SJSA1 (cell line): ENCODE results near the gene ACBD6. TPM values are rescaled to one million over a fixed set of nuclear protein-coding genes. Genes with fewer than 3 reads are reported as not detected.
A peak's percentile ranks its signal among the peaks of the same experiment; 100 is the strongest.

Source experiments
- DNase-seq, 2 experiments: peaks; one replicate each; pipeline ENCODE4 v3.0.0-alpha.2; 2015 to 2020; ENCODE audit warnings: low spot score in 2 of 2, low read depth in 1 of 2
- H3K27ac ChIP-seq: fragments of 250-450 bp; sonication (Bioruptor Pico); 2 replicates; pipeline ENCODE4 v1.5.1; 2020; ENCODE audit warnings: mild to moderate bottlenecking, moderate library complexity
- H3K27me3 ChIP-seq: fragments of 250-450 bp; sonication (Bioruptor Pico); replicated peaks from 2 replicates; pipeline ENCODE4 v1.5.1; 2020; ENCODE audit warnings: mild to moderate bottlenecking, moderate library complexity
- H3K36me3 ChIP-seq: fragments of 250-450 bp; sonication (Bioruptor Pico); 2 replicates; pipeline ENCODE4 v1.5.1; 2020; ENCODE audit warnings: mild to moderate bottlenecking
- H3K4me1 ChIP-seq: fragments of 250-450 bp; sonication (Bioruptor Pico); replicated peaks from 2 replicates; pipeline ENCODE4 v1.6.1; 2021; ENCODE audit warnings: mild to moderate bottlenecking
- H3K4me3 ChIP-seq: fragments of 250-450 bp; sonication (Bioruptor Pico); 2 replicates; pipeline ENCODE4 v1.5.1; 2020; ENCODE audit warnings: mild to moderate bottlenecking
- H3K9me3 ChIP-seq: fragments of 250-450 bp; sonication (Bioruptor Pico); replicated peaks from 2 replicates; pipeline ENCODE4 v1.5.1; 2020; ENCODE audit warnings: mild to moderate bottlenecking
- total RNA-seq: library from RNA; depleted of rRNA; stranded (reverse); fragments of >200 nt; shearing (Covaris generic); gene quantifications from 2 replicates; pipeline ENCODE4 v1.2.3, GENCODE V29; 2014

The ACBD6 gene
- total RNA-seq, 1 experiment from 2014 or later, result 71.7 TPM

DNA sequence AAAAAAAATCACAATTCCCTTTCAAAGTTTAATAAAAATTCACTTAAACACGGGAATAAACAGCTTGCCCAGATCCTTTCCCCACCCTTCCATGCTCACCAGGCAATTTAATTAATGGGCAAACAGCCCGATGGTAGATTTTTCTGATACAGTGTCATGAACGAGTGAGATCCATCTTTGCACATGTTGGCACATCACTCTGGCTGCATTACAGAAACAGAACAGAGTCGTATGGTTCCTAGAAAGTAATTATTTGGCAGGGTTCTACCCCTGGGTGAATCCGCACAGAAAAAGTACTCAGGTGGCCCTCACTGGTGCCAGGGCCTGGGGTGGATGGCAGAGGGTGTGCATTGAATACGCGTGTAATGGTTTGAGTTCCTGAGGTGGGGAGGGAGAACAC is 31.8 kb upstream of the ACBD6 start:
- H3K27me3 ChIP-seq, result no peaks in the 10 kb centered on the region
- no peak for DNase-seq
- peaks cover 11% of the 10 kb centered on the region for H3K4me1 ChIP-seq
- H3K9me3 ChIP-seq, result no peaks in the 10 kb centered on the region
- H3K36me3 ChIP-seq, result no peaks in the 10 kb centered on the region
- H3K4me3 ChIP-seq, result no peak overlapping the region
- H3K27ac ChIP-seq, result no peak overlapping the region

DNA sequence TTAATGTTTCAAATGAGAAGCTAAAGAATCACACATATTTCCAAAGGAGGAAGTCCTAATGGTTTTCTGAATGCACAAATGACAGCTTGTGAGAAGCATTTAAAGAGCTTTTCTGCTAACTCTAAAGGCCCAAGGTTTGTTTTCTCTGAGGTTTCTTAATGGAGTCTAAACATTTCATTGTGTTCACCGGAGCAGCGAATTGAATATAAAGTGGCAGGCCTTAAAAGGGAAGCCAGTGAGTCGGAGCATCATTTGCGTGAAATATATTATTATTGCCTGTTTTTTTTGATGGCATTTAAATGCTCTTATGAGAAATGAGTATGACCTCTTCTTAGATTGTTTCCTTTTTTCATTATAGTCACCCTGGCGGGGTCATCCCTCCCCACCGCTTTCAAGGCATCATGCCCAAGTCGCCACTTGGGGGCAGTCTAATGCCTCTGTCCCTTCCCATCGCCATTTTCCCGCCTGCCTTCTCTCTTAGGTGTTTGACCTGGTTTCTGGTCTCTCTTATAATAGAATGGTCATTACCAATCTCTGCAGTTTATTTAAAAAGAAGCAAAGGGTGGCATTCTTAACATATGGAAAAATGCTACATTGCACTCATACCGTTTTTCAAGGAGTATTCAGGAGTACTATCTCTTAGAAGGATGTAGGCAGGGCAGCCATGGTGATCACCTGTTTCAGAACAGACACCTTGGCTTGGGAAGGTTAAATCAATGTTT is 31.1 kb upstream of the ACBD6 start:
- H3K9me3 ChIP-seq, result no peaks in the 10 kb centered on the region
- no peak overlapping the region for H3K27ac ChIP-seq
- H3K4me3 ChIP-seq, result no peak overlapping the region
- H3K27me3 ChIP-seq, result no peaks in the 10 kb centered on the region
- DNase-seq, result peak; percentile 27 to 56
- H3K4me1 ChIP-seq, result peaks cover 11% of the 10 kb centered on the region
- H3K36me3 ChIP-seq, result no peaks in the 10 kb centered on the region

DNA sequence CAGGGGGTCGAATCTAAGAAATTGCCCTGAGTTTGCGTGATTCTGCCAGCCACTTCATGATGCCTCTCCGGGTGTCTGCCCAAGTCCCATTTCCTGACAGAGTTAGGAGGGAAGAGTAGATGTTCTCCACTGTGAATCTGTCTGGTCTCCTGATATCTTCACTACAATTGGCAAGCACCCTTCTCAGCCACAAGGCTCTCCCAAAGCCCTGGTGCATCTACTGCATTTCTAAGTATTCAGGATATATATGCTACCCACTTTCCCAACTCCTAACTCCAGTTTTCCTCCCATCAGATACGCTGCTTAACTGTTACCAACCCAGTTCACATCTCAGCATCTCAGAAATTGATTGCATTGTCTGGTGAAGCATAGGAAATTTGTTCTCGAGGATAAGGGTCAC is 30.5 kb upstream of the ACBD6 start:
- no peak overlapping the region for H3K4me3 ChIP-seq
- H3K4me1 ChIP-seq, result peaks cover 11% of the 10 kb centered on the region
- no peak overlapping the region for H3K27ac ChIP-seq
- no peaks in the 10 kb centered on the region for H3K9me3 ChIP-seq
- H3K27me3 ChIP-seq, result no peaks in the 10 kb centered on the region
- H3K36me3 ChIP-seq, result no peaks in the 10 kb centered on the region
- no peak for DNase-seq

DNA sequence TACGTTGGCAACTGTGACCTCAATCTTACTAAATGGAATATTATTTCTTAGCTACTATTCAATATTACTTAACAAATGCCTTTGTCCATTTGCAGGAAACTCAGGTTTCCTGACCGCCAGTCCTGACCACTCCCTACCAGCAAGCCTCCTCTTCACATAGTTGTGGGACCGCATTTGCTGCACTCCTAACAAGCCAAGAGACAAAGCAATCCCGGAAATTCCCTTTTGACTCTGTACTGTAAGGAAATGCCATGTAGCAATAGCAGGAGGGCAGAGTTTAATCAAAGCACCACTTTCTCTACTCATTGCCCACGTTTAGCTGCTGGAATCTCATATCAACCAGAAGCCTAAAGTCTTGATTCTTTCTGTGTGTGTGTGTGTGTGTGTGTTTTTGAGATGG is 28.1 kb upstream of the ACBD6 start:
- no peaks in the 10 kb centered on the region for H3K36me3 ChIP-seq
- H3K27ac ChIP-seq, result peak overlapping the region; percentile 51
- no peak overlapping the region for H3K4me3 ChIP-seq
- no peaks in the 10 kb centered on the region for H3K9me3 ChIP-seq
- H3K4me1 ChIP-seq, result peaks cover 22% of the 10 kb centered on the region
- DNase-seq, result peak; percentile 69 to 76
- H3K27me3 ChIP-seq, result no peaks in the 10 kb centered on the region

DNA sequence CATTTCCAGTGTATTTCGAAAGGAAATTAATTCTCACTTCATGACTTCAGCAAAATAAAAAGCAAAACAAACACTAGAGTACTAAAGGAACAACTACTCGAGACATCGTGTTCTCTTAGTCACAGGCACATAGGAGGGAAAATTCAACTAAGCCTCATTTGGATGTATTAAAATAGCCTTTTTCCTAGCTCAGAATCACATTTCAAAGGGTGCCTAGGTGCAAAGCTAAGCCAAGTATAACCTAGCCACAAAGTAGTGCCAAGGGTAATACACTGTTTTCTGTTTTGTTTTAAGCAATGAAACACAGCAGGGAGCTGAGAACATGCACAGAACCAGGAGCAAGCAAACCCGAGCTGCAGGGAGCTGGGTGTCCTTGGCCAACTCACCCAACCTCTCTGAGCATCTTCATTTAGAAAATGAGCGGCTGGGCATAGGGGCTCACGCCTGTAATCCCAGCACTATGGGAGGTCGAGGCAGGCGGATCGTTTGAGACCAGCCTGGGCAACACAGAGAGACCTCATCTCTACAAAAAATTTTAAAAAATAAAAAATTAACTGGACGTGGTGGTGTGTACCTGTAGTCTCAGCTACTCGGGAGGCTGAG is 26.6 kb upstream of the ACBD6 start:
- Histone ChIP-seq H3K4me1 (peaks cover 22% of the 10 kb centered on the region), H3K27me3 (no peaks in the 10 kb centered on the region), H3K4me3 (no peak overlapping the region), H3K27ac (no peak overlapping the region), H3K36me3 (no peaks in the 10 kb centered on the region), H3K9me3 (no peaks in the 10 kb centered on the region)
- no peak for DNase-seq

DNA sequence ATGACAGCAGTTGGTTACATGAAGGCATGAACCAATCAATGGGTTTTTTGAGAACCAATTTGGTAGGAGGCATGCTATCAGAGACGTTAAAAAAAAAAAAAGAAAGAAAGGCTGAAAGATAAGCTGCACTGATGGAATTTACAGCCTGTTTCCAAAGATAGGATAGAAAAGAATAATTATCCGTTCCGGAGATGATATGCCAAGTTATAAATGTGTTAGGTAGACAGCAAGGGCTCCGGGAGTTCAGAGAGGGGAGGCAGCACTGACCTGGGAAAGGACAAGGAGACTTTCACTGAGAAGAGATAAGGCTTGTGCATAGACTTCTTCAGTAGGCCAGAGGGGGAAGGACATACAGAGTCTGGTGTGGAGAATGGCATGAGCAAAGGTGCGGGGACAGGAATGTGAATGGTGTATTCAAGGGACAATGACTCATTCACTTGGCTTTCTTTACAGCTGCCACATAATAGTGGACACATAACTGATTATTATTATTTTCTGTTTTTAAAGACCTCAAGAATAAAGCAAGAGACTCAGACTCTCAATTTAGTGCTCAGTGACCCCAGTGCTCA is 24.8 kb upstream of the ACBD6 start:
- DNase-seq, result peak in 1 of 2 experiments; percentile 69
- Histone ChIP-seq H3K27ac (no peak overlapping the region), H3K27me3 (no peaks in the 10 kb centered on the region), H3K4me1 (peaks cover 22% of the 10 kb centered on the region), H3K9me3 (no peaks in the 10 kb centered on the region), H3K36me3 (no peaks in the 10 kb centered on the region), H3K4me3 (no peak overlapping the region)

DNA sequence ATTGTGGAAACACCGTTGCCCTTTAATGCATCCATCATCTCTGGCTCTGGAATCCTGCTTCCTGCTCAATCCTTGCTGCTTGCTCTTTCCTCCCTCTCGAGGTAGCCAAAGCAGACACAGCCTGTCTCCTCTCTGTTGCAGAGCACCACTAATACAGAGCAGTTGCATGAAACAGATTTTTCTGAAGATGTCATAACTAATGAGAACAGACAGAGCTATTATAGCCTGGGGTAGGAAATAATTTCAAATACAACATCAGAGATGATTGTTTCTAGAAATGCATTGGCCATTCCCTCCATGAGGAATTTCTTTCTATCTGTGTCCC is 23.3 kb upstream of the ACBD6 start:
- Histone ChIP-seq H3K27ac (no peak overlapping the region), H3K27me3 (no peaks in the 10 kb centered on the region), H3K4me3 (no peak overlapping the region), H3K36me3 (no peaks in the 10 kb centered on the region), H3K9me3 (no peaks in the 10 kb centered on the region), H3K4me1 (peaks cover 19% of the 10 kb centered on the region)
- no peak for DNase-seq

DNA sequence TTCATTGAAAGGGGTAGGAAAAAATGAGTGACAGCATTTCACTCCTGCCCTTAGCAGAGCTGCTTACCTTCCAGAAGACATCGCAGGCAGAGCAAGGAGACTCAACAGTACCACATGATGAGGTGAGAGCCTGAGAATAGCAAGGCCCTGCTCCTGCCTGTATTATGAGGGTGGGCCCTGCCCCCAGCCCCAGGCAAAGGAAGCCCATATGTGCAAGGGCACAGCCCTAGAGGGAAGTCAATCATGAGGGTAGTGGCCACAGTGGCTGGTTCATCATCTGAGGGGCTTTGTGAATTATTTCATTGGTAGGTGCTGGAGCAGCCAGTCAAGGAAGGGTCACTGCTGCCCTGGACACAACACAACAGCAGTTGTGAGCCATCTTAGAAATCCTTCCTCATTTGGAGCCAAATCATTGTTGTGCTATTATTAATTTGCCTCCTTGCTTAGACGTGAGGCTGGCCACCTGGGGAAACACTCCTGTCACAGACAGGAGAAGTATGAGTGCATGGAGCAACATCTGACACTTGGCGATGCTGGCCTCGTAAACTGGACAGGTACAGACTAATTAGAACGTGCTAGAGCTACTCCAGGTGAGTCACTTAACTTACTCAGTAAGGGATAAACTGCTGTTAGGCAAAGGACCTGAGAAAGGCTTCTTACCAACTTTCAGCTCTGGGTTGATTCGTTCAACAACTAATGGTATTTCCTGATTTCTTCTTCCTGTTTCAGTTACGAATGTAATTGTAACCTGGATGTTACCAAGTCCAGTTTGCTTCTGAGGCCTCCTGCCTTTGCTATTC is 22.7 kb upstream of the ACBD6 start:
- H3K27ac ChIP-seq, result no peak overlapping the region
- H3K9me3 ChIP-seq, result no peaks in the 10 kb centered on the region
- peaks cover 13% of the 10 kb centered on the region for H3K4me1 ChIP-seq
- no peak for DNase-seq
- no peaks in the 10 kb centered on the region for H3K27me3 ChIP-seq
- H3K36me3 ChIP-seq, result no peaks in the 10 kb centered on the region
- H3K4me3 ChIP-seq, result no peak overlapping the region

DNA sequence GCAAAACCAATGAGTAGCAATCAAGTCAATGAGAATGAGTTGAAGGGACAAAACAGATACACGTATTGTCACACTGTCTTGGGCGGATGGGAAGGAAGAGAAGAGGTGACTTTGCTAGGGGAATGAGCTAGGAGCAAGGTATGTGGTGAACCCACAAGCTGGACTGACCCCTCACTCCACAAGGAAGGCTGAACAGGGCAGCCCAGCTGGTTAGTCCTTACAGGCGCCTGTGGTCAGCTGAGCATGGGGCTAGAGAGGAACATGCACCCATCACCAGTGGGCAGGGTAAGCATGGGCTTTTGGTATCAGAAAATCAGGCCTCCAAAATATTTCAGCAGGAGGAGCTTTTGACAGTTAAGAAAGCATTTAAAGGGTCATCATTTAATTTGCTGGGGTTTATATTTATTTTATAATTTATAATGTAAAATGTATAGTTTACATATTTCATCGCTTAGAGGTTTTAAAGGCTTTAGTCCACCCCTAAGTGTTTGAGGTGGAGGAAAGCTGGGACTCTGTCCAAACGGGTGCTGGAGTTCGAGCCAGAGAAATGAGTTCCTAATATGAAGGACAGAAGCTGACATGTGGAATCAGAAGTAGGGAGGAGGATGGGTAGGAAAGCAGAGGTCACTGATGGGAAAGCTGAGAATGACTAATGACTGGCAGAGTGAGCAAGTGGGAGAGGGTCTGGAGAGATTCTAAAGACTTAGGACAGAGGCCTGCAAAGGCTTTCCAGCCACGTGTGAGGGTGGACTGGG is 22.0 kb upstream of the ACBD6 start:
- H3K27me3 ChIP-seq, result no peaks in the 10 kb centered on the region
- peaks cover 11% of the 10 kb centered on the region for H3K4me1 ChIP-seq
- no peak overlapping the region for H3K27ac ChIP-seq
- no peak for DNase-seq
- no peak overlapping the region for H3K4me3 ChIP-seq
- no peaks in the 10 kb centered on the region for H3K9me3 ChIP-seq
- H3K36me3 ChIP-seq, result no peaks in the 10 kb centered on the region

DNA sequence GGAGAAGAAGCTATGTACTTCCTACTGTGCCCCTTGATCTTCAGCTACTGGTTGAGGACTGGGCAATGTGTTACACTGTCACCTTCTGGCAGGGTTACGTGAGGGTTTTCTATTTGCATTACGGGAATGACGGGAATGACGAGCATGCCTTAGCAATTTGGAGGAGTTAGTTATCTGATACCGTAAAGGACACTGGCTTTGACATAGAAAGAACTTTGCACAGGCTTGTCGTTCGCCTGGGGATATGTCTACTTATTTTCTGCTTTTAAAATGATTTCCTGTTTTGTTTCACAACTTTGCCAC is 19.8 kb upstream of the ACBD6 start:
- Histone ChIP-seq H3K27ac (no peak overlapping the region), H3K4me1 (peaks cover 4% of the 10 kb centered on the region), H3K4me3 (no peak overlapping the region), H3K36me3 (no peaks in the 10 kb centered on the region), H3K27me3 (no peaks in the 10 kb centered on the region), H3K9me3 (no peaks in the 10 kb centered on the region)
- no peak for DNase-seq

DNA sequence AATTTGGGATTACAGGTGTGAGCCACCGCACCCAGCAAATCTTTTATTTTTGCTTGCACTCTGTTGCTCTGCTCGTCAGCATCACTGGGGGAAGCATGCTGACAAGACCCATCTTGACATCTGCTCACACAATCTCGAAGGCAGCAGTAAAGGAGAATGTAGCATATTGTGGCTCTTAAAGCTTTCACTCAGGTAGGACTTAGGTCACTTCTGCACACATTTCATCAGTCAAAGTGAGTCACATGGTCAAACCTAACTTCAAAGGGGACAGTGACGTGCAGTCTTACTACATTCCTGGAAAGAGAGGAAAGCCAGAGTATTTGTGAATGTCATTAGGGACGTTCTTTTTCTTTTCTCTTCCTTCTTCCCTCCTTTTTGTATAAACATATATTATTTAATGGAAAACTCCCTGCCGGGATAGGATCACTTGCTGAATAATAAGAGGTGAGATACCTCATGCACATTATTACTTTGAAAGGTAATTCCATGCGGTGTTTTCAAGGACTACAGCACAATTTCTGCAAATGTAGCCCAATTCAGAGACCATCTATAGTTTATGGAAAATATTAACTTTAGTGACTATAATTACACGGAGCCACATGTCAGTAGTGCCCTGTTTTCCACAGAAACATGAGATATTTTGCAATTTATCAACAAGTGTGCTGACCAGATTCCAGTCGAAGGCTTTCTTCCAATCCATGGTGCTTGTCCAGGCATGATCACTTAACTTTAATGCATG is 19.3 kb upstream of the ACBD6 start:
- H3K27me3 ChIP-seq, result no peaks in the 10 kb centered on the region
- no peaks in the 10 kb centered on the region for H3K36me3 ChIP-seq
- no peak for DNase-seq
- H3K4me3 ChIP-seq, result no peak overlapping the region
- no peaks in the 10 kb centered on the region for H3K9me3 ChIP-seq
- peaks cover 4% of the 10 kb centered on the region for H3K4me1 ChIP-seq
- no peak overlapping the region for H3K27ac ChIP-seq

DNA sequence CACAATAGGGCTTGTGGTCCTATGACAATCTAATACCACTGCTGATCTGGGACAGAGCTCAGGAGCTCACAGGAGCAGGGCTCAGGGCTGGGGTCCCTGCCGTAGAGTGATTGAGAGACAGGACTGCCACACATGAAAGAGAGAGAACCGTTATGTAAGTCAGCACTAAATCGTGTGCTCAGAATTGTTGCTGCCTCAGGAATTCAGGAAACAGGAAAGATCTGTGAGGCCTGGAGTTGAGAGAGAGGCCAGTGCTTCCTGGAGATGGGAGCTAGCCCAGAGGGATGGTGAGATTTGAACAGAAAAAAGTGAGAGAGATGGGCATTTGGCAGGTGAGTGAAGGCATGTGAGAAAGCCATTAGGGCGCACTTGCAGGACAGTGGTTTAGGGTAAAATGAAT is 17.5 kb upstream of the ACBD6 start:
- Histone ChIP-seq H3K9me3 (no peaks in the 10 kb centered on the region), H3K4me1 (peaks cover 12% of the 10 kb centered on the region), H3K27me3 (no peaks in the 10 kb centered on the region), H3K27ac (no peak overlapping the region), H3K4me3 (no peak overlapping the region), H3K36me3 (no peaks in the 10 kb centered on the region)
- DNase-seq, result no peak

DNA sequence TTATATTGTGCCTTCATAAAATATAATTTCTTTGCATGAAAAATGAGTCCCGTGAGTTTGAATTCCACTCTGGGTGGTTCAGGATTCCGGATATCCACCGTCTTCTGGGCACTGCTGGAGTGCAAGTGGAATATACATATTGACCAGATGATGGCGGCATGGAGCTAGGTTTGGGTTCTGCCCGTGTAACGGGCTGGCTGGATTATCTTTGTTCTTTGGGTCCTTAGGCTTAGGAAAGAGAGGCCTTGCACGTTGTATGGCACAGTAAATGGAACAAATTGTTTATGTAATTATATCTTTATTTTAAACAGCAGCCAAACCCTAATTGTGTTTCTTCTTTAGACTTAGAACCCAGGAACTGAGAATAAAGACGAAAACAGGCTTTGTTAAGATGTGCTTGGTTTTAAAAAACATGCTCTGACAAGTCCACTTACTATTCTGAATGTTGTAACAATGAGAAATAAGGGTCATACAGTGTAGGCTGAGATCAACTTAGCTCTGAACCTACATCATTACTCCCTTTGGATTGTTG is 13.5 kb upstream of the ACBD6 start:
- Histone ChIP-seq H3K27ac (peak overlapping the region; percentile 25), H3K9me3 (no peaks in the 10 kb centered on the region), H3K4me1 (peaks cover 12% of the 10 kb centered on the region), H3K4me3 (no peak overlapping the region), H3K36me3 (no peaks in the 10 kb centered on the region), H3K27me3 (no peaks in the 10 kb centered on the region)
- DNase-seq, result peak; percentile 67 to 75
